Ramos (cell line): ENCODE data around the gene MAML2.
"Not testable (repeated sequence)": the region's sequence is repeated elsewhere in the genome, so short reads cannot be mapped to it uniquely, and the experiment has no call there.

ENCODE experiments used
- in situ Hi-C: fragments of 300-500 bp; cut with MboI; formaldehyde crosslinking; loops from one replicate; pipeline ENCODE4 v1.14.3; 2022; ENCODE audit warnings: low sequenced_read_pairs; ENCODE audit not compliant: unreplicated experiment

The MAML2 gene

GRCh38 chr11:96197801-96198701, 144.9 kb downstream of the MAML2 start:
- in situ Hi-C loops: no loop called here

- in situ Hi-C loops: no loop called here
Observed at GRCh38 chr11:96197103-96197502, 145.9 kb downstream of the MAML2 start.

GRCh38 chr11:96196181-96196662, 146.8 kb downstream of the MAML2 start:
- in situ Hi-C loops: no loop called here

- in situ Hi-C loops: no loop called here
Observed at GRCh38 chr11:96195671-96196070, 147.3 kb downstream of the MAML2 start.

- in situ Hi-C loops: no loop called here
Observed at GRCh38 chr11:96194581-96195374, 148.2 kb downstream of the MAML2 start.

GRCh38 chr11:96193745-96194443, 149.1 kb downstream of the MAML2 start:
- in situ Hi-C loops: no loop called here

GRCh38 chr11:96191752-96192151, 151.2 kb downstream of the MAML2 start:
- in situ Hi-C loops: no loop called here

- in situ Hi-C loops: no loop called here
Observed at GRCh38 chr11:96189351-96189750, 153.6 kb downstream of the MAML2 start.

- in situ Hi-C loops: no loop called here
Observed at GRCh38 chr11:96188243-96189006, 154.6 kb downstream of the MAML2 start.

GRCh38 chr11:96187822-96188221, 155.2 kb downstream of the MAML2 start:
- in situ Hi-C loops: no loop called here

GRCh38 chr11:96186806-96187205, 156.2 kb downstream of the MAML2 start:
- in situ Hi-C loops: no loop called here

- in situ Hi-C loops: no loop called here
Observed at GRCh38 chr11:96185220-96185768, 157.7 kb downstream of the MAML2 start.

- in situ Hi-C loops: not testable (repeated sequence)
Observed at GRCh38 chr11:96180937-96181336, 162.1 kb downstream of the MAML2 start.

- in situ Hi-C loops: no loop called here
Observed at GRCh38 chr11:96180341-96180740, 162.7 kb downstream of the MAML2 start.

GRCh38 chr11:96179905-96180304, 163.1 kb downstream of the MAML2 start:
- in situ Hi-C loops: no loop called here

GRCh38 chr11:96178887-96179279, 164.1 kb downstream of the MAML2 start:
- in situ Hi-C loops: no loop called here

GRCh38 chr11:96178049-96178886, 164.7 kb downstream of the MAML2 start:
- in situ Hi-C loops: no loop called here

- in situ Hi-C loops: no loop called here
Observed at GRCh38 chr11:96177146-96177545, 165.8 kb downstream of the MAML2 start.

GRCh38 chr11:96173906-96174305, 169.1 kb downstream of the MAML2 start:
- in situ Hi-C loops: no loop called here
